Measurements from ENCODE around the gene OSGEP.

The OSGEP gene

GRCh38 chr14:20454516-20455354 is at the start of gene OSGEP, which contains the start of gene APEX1:
TSS of gene OSGEP (minus strand) at chr14:20454812. CDS start at chr14:20454683, 129 bp downstream.
TSS of gene APEX1 (plus strand) at chr14:20455226. CDS start at chr14:20455646, 420 bp downstream.
- DNase-seq (ENCODE audit: low read depth): peak; percentile 94

- no peak for DNase-seq (ENCODE audit: low read depth)
Observed at GRCh38 chr14:20503898-20504297, 49.3 kb upstream of the OSGEP start.

- DNase-seq (ENCODE audit: low read depth): no peak
Observed at GRCh38 chr14:20501346-20501745, 46.7 kb upstream of the OSGEP start.

- DNase-seq (ENCODE audit: low read depth): no peak
Observed at GRCh38 chr14:20499881-20500280, 45.3 kb upstream of the OSGEP start.

- DNase-seq (ENCODE audit: low read depth): no peak
Observed at GRCh38 chr14:20499108-20499507, 44.5 kb upstream of the OSGEP start.

GRCh38 chr14:20498622-20499021 is 44.0 kb upstream of the OSGEP start:
- DNase-seq (ENCODE audit: low read depth): no peak

- DNase-seq (ENCODE audit: low read depth): no peak
Observed at GRCh38 chr14:20494935-20495766, 40.5 kb upstream of the OSGEP start.

- no peak for DNase-seq (ENCODE audit: low read depth)
Observed at GRCh38 chr14:20493634-20494033, 39.0 kb upstream of the OSGEP start.

GRCh38 chr14:20492486-20492885 is 37.9 kb upstream of the OSGEP start:
- no peak for DNase-seq (ENCODE audit: low read depth)

- DNase-seq (ENCODE audit: low read depth): no peak
Observed at GRCh38 chr14:20490563-20490962, 36.0 kb upstream of the OSGEP start.

- no peak for DNase-seq (ENCODE audit: low read depth)
Observed at GRCh38 chr14:20489093-20489994, 34.7 kb upstream of the OSGEP start.

- DNase-seq (ENCODE audit: low read depth): no peak
Observed at GRCh38 chr14:20487396-20487725, 32.7 kb upstream of the OSGEP start.

- DNase-seq (ENCODE audit: low read depth): no peak
Observed at GRCh38 chr14:20486684-20487395, 32.2 kb upstream of the OSGEP start.

- no peak for DNase-seq (ENCODE audit: low read depth)
Observed at GRCh38 chr14:20485900-20486299, 31.3 kb upstream of the OSGEP start.

- no peak for DNase-seq (ENCODE audit: low read depth)
Observed at GRCh38 chr14:20482382-20482781, 27.8 kb upstream of the OSGEP start.

GRCh38 chr14:20478894-20479293 is 24.3 kb upstream of the OSGEP start:
- DNase-seq (ENCODE audit: low read depth): no peak

GRCh38 chr14:20477211-20477876 is 22.7 kb upstream of the OSGEP start:
- DNase-seq (ENCODE audit: low read depth): no peak

GRCh38 chr14:20476776-20477175 is 22.2 kb upstream of the OSGEP start:
- no peak for DNase-seq (ENCODE audit: low read depth)

- no peak for DNase-seq (ENCODE audit: low read depth)
Observed at GRCh38 chr14:20472536-20473169, 18.0 kb upstream of the OSGEP start.

GRCh38 chr14:20470603-20470901 is 15.9 kb upstream of the OSGEP start:
- DNase-seq (ENCODE audit: low read depth): no peak

Data from activated T-helper 1 cell treated with Interleukin-2 at 50 U/mL for 16 hours (primary cell).